Islet of Langerhans (tissue), 1 donor: ENCODE results near the gene HHIPL1.

Experiments used
- FAIRE-seq: peaks from one replicate; lab custom pipeline; 2011; peaks lifted over from hg19 to GRCh38; lab: Jason Lieb, UNC

The HHIPL1 gene

DNA sequence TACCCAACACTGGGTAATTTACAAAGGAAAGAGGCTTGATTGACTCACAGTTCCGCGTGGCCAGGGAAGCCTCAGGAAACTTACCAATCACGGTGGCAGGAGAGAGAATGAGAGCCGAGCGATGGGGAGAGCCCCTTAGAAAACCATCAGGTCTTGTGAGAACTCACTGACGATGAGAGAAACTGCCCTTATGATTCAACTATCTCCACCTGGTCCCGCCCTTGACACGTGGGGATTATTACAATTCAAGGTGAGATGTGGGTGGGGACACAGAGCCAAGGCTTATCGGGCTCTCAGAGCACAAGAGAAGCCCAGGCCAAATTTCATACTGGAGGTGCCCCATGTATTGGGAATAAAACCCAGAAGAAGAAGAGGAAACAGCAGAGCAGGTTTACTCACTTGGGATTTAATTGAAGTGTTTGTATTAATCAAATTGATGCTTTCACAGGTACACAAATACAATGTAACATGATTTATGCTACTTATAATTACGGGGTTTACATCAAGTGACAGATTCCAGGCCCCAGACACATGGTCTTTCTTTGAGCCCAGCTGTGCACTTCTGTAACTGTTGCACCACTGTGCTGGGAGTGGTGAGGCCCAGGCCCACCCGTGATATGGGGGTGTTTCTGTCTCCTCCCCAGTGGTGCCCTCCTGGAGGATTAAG is 32.7 kb upstream of the HHIPL1 start:
- FAIRE-seq, result no peak

DNA sequence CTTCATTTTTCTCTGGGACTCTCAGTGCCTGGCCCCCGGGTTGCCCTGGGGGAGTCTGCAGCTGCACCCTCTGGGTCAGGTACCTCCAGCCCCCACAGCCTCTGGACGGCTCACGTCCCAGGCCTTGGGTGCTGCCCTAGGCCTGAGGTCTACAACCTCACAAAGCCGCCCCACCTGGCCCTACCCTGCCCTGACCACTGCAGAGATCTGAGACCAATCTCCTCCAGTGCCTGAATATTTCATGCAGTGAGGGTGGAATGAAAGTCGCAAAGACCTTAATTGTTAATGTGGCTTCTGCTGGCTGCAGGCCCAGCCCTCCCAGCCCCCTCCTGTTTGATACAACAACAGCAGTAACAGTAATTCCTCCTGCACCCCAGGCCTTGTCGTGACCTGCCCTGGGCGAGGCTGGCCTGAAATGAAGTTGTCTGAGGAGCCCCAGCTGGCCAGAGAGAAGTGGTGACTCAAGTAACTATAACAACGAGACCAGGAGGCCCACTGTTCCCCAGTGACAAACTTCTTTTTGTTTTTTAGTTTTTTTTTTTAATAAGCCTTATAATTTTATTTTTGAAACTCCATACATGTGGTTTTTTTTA is 32.1 kb upstream of the HHIPL1 start:
- no peak for FAIRE-seq

DNA sequence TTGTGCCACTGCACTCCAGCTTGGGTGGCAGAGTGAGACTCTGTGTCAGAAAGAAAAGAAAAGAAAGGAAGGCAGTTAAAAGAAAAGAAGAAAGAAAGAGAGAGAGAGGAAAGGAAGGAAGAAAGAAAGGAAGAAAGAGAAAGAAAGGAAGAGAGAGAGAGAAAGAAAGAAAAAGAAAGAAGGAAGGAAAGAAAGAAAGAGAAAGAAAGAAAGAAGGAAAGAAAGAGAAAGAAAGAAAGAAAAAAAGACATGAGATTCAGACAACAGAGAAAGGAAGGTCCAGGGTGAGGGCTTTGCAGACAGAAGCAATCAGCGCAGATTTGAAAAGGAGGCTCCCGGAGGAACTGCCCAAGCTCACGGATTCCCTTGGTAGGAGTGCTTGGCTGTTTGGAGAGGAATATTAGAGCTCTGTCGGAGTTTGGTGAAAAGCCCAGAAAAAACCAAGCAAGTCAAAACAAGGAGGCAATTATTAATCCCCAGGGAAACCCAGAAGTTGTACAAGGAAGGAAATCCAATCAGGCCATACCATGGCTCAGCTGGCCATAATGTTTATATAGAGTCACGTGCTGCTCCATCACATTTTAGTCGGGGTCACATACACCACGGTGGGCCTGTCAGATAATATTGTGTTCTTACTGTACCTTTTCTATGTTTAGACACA is 29.3 kb upstream of the HHIPL1 start:
- FAIRE-seq, result no peak

DNA sequence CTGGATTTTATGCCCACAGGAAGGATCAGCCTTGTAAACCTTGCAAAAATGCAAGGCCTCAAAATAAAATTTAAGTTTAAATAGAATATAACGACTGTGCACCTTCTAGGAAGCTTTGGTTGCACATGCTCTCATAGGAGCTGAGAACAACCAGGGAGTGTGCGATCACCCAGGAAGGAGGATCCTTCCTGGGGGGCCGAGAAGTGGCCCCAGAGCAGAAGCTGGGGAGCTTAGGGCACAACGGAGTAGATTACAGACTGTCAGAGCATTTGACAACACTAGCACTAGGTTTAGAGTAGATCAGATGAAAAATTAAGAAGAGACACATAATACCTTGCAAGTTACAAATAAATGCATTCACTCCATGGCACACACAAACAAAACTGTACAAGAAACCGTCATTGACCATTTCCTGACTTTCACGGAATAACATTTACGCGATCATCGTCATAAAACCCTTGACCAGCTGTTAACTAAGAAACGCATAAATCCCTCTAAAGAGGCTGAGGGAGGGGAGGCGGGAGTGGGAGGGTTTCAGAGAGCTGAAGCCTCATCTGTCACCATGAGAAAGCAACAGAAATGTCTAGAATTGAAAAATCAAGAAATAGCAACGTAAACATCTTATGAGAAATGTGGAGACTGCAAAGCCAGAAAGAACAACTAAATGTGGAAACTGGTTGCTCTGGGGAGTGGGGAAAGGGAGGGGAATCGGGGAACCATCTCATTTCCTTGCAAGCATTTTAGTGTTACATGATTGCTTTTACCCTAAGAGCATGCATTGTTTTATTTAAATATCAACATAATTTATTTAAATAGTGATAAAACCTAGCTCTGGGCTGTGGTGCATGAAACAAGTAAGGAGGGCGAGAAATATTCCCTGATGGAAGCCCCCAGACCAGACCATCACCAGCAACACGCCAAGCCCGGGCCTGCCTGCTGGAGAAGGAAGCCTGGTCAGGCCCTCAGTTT is 27.8 kb upstream of the HHIPL1 start:
- no peak for FAIRE-seq

DNA sequence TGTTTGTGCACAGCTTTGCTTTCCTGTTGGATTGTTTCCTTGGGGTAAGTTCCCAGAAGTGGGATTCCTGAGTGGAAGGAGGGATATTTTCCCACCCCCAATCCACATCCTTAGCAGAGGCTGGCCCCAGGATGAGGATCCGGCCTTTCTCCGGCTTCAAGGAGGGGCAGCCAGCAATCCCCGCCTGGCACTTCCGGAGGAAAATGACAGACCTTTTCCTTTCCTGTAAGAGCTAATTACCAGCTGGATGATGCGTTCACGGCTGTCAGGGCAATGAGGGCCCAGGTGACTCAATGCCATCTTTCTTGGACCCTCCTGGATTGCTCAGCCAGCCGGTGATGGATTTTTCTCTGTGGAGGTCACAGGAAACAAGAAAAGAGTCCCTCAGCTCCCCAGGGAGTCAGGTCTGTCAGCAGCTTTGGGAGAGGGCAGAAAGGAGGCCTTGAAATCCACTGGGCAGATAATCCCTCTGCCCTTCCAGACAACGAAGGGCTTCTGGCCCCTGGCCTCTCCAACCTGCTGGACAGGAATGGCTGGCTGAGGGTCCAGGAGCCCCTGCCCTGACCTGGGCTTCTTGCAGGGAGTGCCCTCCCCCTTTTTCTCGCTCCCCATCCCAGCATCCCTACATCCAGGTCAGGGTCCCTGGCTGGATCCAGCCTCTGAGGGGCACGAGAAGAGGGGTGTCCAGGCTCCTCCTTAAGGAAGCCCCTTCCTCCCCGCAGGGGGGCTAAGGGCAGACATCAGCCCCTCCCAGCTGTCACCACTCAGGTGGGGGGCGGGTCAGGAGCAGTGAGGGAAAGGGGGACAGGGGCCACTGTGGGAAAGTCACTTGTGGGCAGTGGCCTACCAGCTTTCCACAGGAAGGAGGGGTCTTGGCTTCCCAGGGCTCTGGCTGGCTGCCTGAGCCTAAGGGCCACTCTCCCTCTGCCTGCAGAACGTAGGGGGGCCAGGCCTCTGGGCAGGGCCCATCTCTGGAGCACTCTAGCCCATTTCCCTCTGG is 24.8 kb upstream of the HHIPL1 start:
- no peak for FAIRE-seq

DNA sequence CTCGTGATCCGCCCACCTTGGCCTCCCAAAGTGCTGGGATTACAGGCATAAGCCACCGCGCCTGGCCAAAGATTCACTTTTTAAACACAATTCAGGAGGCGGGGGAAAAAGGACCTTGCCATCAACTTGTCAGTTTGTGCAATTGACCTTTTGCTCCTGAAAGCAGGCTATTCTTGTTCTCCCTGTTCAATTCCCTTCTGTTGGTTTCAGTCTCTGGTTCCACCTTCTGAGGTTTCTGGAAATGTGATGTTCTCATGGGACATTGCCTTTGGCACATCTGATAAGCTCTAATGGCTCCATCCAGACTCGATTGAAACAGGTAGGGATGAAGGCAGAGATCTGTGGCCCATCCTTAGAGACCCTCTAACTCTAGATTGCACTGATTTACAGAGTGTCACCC is 23.0 kb upstream of the HHIPL1 start:
- FAIRE-seq, result no peak

DNA sequence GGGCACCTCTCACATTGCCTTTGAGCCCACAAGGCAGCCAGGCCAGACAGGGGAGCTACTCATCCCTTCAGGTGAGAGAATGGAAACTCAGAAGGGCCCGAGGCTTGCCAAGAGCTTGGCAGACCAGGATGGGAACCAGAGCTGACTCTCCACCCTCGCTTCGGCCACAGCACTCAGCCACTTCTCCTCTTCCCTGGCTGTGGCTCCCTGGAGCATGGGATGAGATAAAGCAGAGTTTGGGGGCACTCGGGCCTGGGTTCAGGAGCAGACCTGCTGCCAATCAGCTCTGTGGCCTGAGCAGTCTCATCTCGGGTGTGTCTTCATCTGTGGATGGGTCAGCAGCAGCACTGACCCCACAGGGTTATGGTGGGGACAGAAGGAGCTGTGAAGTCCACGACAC is 20.9 kb upstream of the HHIPL1 start:
- FAIRE-seq, result no peak

DNA sequence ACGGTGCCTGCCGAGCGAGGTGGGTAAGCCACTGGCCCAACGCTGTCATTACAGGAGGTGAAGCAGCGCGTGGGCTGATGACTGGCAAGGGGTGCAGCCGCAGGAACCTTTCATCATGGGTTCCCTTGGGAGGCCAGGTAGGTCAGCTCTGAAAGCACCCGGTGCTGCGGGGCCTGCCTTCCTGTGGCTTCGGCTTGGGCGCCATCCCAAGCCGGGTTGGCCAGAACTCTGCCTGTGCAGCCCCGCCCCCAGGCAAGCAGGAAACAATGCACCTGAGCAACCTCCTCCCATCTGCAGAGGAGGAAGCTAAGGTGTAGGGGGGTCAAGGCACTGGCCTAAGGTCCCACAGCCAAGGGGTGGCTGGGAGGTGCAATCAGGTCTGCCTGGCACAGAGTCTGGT is 20.0 kb upstream of the HHIPL1 start:
- FAIRE-seq, result no peak

DNA sequence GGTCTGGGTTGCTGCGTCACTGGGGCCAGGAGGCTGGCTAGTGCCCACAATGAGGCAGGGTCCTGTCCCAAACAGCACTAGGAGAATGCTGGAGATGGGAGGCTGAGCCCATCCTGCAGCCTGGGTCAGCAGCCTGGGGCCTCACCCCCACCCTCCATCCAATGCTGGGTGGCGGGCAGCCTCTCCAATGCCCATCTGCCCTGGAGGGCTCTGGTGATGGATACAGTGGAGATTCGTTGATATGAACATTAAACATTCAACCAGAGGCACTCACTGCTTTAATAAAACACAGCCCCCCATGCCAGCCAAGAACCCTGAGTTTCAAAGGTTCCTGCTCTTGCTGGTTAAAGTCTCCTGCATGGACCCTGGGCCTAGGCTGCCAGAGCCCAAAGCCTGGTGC is 19.5 kb upstream of the HHIPL1 start:
- no peak for FAIRE-seq

DNA sequence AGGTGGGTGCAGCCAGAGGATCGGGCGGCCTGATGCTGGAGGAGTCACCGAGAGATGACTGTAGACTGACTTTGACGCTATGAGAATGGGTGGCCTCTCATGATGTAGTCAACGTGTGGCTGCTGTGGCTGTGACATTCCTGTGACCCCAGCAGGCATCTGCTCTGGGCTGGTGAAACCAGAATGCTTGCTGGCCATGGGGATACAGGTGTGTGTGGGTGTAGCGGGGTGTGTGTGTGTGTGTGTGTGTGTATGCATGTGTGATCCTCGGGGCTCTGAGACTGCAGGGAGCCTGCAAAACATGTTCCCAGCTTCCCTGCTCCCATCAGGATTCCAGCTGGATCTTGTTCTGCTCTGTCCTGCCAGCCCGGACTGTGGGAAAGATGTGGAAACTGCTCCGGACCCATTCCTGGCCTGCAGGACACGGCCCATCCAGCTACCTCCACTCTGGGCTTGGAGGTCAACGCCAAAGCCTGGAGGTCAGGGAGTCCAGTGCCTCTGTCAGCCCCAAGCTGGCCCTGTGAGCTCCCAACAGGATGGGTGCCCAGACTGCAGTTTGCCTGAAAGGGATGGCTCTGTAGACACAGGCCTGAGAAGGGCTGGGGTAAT is 18.8 kb upstream of the HHIPL1 start:
- no peak for FAIRE-seq

DNA sequence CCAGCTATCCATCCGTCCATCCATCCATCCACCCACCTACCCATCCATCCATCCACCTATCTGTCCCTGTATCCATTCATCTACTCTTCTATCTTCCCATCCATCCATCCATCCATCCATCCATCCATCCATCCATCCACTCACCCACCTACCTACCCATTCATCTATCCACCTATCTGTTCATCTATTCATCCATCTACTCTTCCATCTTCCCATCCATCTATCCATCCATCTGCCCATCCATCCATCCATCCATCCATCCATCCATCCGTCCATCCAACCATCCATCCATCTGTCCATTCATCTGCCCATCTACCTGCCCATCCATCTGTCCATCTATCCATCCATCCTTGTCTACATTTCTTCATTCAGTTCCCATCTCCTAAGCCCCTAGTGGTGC is 17.8 kb upstream of the HHIPL1 start:
- FAIRE-seq, result no peak

DNA sequence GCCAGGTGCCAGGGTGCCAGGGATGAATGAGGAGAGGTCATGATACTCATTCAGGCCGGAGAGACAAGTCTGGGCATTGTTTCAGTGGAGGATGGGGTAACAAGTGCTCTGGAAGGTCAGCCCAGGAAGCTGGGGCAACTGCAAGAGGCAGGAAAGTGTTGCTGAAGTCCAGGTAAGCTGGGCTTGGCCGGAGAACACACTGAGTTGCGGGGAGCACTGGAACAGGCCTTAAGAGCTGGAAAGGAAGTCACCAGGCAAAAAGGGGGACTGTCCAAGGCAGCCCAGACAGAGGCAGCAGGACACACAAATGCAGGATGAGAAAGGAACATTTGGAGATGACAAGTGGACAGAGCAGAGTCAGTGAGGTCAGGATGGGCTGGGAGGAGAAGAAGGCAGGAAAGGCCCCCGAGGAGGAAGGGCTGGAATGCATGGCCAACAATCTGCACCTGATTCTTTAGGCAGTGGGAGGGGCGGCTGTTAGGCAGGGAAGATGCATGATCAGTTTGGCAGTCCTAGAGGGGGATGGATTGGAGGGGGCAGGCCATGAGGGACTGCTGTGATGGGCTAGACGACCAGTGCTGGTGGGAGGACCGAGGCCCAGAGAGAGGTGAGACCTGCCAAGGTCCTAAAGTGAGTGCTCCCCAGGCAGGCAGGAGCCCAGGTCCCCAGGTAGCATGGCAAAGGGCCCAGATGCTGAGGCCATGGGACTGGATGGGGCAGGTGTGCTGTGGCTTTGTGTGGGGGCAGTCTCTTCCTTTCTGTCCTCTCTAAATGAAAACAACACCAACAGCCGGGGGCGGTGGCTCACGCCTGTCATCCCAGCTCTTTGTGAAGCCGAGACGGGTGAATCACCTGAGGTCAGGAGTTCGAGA is 17.2 kb upstream of the HHIPL1 start:
- no peak for FAIRE-seq

DNA sequence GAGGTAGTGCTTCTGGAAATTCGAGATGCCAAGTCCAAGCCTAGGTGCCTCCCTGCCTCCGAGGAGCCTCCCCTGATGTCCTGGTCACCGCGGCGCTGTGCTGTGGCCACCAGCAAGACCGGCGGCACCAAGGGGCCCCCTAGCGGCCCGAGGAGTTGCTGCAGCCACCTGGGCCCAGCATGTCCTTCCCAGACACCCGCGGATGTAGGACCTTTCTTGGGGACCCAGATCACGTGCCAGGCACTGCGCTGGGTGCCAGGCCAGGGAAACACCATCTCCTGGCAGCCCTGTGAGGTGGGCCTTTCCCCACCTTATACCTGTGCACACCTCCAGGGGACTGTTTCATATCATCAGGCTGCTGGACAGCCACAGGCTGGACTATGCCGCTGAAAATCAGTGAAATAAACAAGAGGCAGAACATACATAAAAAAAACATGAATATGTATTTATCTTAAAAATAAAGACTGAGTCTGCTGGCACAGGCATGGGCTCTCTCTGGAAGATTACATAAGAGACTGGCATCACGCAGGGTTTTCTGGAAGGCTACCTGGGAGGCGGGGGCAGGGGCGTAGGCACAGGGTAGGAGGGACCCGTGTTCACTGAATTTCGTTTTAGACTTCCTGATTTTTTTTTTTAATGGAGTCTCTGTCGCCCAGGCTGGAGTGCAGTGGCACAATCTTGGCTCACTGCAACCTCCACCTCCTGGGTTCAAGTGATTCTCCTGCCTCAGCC is 15.9 kb upstream of the HHIPL1 start:
- FAIRE-seq, result no peak

DNA sequence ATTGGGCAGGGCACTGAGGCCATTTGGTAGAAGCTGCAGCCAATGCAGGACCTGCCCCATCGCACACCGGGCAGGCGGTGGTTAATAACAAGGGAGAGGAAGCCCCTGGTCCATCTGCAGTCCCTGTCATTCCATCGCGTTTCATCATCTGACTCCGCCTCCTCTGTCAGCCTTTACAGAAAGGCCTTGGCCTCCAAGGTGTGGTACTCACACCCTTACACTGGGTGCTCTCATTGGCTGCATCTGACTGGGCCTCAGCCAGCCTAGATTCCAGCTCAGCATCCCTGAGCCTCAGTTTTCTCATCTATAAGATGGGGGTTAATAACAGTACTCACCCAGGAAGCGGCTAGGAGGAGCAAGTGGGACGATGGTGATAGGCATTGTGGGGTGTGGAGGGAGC is 14.7 kb upstream of the HHIPL1 start:
- FAIRE-seq, result no peak

DNA sequence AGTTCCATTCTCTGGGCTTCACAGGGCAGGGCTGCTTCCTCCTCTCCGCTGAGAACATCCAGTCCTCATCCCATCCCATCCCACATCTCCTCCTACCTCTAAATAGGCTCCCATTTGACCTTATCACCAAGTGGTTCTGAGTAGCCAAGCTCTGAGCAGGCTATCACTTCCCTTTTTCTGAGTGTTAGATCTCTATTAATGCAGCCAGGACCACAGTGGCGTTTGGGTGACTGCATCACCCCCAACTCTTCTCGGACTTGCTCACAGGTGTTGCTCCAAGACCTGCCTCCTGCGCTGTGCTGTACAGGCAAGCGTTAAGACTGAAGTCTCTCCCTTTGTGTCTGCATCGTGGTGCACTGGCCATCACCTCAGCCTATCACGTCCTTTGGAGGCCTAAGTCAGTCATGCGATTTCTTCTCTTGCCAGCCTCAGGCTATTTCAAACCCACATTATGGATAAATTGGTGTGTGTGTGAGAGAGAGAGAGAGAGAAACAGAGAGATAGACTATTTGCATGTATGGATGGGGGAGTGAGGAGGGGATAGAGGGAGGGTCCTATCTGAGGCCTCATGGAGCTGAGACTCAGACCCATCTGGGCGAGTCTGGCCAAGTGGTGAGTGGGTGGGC is 12.4 kb upstream of the HHIPL1 start:
- no peak for FAIRE-seq

DNA sequence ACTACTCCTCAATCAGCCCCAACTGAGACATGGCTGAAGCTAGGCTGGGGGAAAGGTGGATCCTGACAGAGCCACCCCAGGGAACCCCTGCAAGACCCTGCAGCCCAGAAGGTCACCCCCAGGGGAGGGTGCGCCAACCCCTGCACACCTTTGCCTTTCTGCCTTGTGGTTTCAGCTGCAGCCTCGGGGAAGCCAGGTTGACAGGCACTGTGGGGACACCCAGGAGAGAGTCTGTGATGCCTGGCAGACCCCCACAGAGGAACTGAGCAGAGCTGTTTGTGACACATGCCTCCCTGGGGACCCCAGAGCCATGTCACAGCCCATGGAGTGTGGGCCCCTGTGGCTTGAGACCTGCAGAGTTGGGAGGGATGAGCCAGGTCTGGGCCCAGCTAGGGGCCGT is 11.8 kb upstream of the HHIPL1 start:
- no peak for FAIRE-seq

DNA sequence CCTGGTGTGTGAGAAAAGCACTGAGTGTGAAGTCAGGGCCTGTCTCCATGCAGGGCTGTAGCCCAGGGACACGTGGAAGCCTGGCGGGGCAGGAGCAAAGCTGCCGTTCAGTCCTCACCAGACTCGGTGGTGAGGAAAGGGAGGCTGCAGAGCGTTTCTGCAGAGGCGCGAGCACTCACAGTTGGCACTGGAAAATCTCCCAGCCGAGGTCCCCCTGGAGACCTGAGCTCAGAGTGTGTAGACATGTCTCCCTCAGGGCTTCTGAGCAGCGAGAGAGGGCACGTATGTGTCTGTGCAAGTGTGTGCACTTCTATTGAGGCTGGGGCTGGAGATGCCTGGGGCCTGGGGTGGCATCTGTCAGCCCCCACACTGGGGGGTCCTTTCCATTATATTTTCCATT is 11.0 kb upstream of the HHIPL1 start:
- no peak for FAIRE-seq

DNA sequence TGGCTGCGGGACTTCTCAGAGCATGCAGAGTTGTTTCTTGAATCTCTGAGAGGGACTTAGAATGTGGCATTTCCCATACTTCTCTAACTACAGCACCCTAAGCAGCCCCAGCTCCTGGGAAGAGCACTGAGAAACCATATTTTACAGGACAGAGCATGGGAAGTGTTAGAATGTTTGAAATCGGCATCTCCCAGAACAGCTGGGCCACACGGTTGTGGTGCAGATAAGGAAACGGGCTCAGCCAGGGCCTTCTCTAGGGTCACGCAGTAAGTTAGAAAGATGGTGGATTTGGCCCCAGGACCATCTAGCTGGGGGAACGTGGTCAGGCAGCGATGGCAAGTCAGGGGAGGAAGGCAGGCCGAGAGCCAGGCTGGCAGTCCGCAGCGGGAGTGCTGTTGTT is 10.5 kb upstream of the HHIPL1 start:
- FAIRE-seq, result no peak

DNA sequence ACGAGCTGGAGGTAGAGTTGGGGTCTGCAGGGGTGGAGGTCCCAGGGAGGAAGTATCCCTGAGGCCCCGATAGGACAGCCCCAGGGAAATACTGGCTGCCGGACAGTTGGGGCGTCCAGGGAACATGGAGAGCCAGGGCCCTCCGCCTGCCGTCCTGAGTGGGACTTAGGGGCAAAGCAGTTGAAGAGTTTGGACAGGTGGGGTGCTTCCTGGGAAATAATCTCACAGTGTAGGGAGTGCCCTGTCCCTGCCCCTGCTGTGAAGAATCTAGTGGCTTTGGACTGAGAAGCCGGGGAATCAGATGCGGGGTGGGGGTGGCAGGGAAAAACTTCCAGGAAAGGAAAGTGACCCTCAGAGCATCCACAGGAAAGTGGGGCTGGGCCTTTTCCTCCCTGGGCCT is 9.8 kb upstream of the HHIPL1 start:
- FAIRE-seq, result no peak
